Peyer's patch (tissue), 4 donors: ENCODE measurements around the gene OPCML.

Experiments used
- CTCF ChIP-seq, 6 experiments: fragments of 450-650 bp in 4 of 6; fragments of 200-600 bp in 2 of 6; sonication (generic) in 1 of 6; IDR thresholded peaks; one replicate each; pipeline ENCODE4 v1.5.1; 2017 to 2019; ENCODE audit warnings: antibody characterized with exemption in 6 of 6, mild to moderate bottlenecking in 3 of 6, moderate library complexity in 1 of 6
- POLR2A ChIP-seq, 2 donors: fragments of 450-650 bp; IDR thresholded peaks; one replicate each; pipeline ENCODE4 v1.5.1; 2017; ENCODE audit warnings: antibody characterized with exemption in 2 of 2, mild to moderate bottlenecking in 2 of 2, moderate library complexity in 2 of 2

- no peak for TF ChIP-seq CTCF (IDR thresholded peaks at IDR 0.05)
- no peak for TF ChIP-seq POLR2A (IDR thresholded peaks at IDR 0.05)
These were observed 976.7 kb downstream of the OPCML start for GRCh38 chr11:132555617-132556016.
